Measurements from ENCODE around the gene HCRT. TPM values are rescaled to one million over a fixed set of nuclear protein-coding genes. Genes with fewer than 3 reads are reported as not detected.

HCRT gene
- polyA plus RNA-seq, 1 donor from 2014 or later = not detected

- TF ChIP-seq EZH2 (IDR thresholded peaks at IDR 0.05; ENCODE audit: borderline replicate concordance, insufficient read depth, low read length, poor library complexity, severe bottlenecking) (no peak), MXI1 (conservative IDR thresholded peaks at IDR 0.05; ENCODE audit: poor library complexity, severe bottlenecking) (no peak), REST (IDR thresholded peaks at IDR 0.05; ENCODE audit: borderline replicate concordance) (no peak), CTCF (IDR thresholded peaks at IDR 0.05; ENCODE audit: poor library complexity, severe bottlenecking) (no peak), TAF1 (IDR thresholded peaks at IDR 0.05; ENCODE audit: low read depth) (no peak), SMC3 (conservative IDR thresholded peaks at IDR 0.05; ENCODE audit: poor library complexity) (no peak)
- no peaks in the 10 kb centered on the region for H4K20me1 ChIP-seq (ENCODE audit: insufficient read depth)
- H3K36me3 ChIP-seq (ENCODE audit: insufficient read depth, low read length) = no peaks in the 10 kb centered on the region
- H3K27ac ChIP-seq (ENCODE audit: low read length) = no peak overlapping the region
- H3K4me3 ChIP-seq (ENCODE audit: low read length) = no peak overlapping the region
- no peaks in the 10 kb centered on the region for H3F3A ChIP-seq (ENCODE audit: insufficient read depth, low read length, poor library complexity, severe bottlenecking)
- H3K9me2 ChIP-seq (ENCODE audit: insufficient read depth, low read length) = no peaks in the 10 kb centered on the region
- no peak overlapping the region for H3K4me2 ChIP-seq (ENCODE audit: low read length)
- H3K27me3 ChIP-seq (ENCODE audit: insufficient read depth, low read depth, low read length) = peaks cover 55% of the 10 kb centered on the region
- no peak overlapping the region for H2AFZ ChIP-seq (ENCODE audit: low read depth, low read length)
- no peak overlapping the region for H3K9ac ChIP-seq (ENCODE audit: low read length)
- H3K9me3 ChIP-seq (ENCODE audit: low read length) = no peaks in the 10 kb centered on the region
- no peaks in the 10 kb centered on the region for H3K79me2 ChIP-seq (replicated peaks; ENCODE audit: insufficient read depth, low read length)
Observed at GRCh38 chr17:42178817-42179216, 6.4 kb downstream of the HCRT start.

GRCh38 chr17:42177684-42178083 lies 7.6 kb downstream of the HCRT start:
- Histone ChIP-seq H3K4me2 (ENCODE audit: low read length) (no peak overlapping the region), H4K20me1 (ENCODE audit: insufficient read depth) (no peaks in the 10 kb centered on the region), H3K9me3 (ENCODE audit: low read length) (no peaks in the 10 kb centered on the region), H3K4me3 (ENCODE audit: low read length) (no peak overlapping the region), H2AFZ (ENCODE audit: low read depth, low read length) (no peak overlapping the region), H3K36me3 (ENCODE audit: insufficient read depth, low read length) (no peaks in the 10 kb centered on the region), H3K9me2 (ENCODE audit: insufficient read depth, low read length) (no peaks in the 10 kb centered on the region), H3K9ac (ENCODE audit: low read length) (no peak overlapping the region), H3K79me2 (replicated peaks; ENCODE audit: insufficient read depth, low read length) (no peaks in the 10 kb centered on the region), H3K27ac (ENCODE audit: low read length) (no peak overlapping the region), H3K27me3 (ENCODE audit: insufficient read depth, low read depth, low read length) (peaks cover 44% of the 10 kb centered on the region), H3F3A (ENCODE audit: insufficient read depth, low read length, poor library complexity, severe bottlenecking) (no peaks in the 10 kb centered on the region)
- no peak for TF ChIP-seq EZH2 (IDR thresholded peaks at IDR 0.05; ENCODE audit: borderline replicate concordance, insufficient read depth, low read length, poor library complexity, severe bottlenecking)

GRCh38 chr17:42174126-42174783 lies 11.0 kb downstream of the HCRT start:
- Histone ChIP-seq H2AFZ (ENCODE audit: low read depth, low read length) (no peak overlapping the region), H3K79me2 (replicated peaks; ENCODE audit: insufficient read depth, low read length) (no peaks in the 10 kb centered on the region), H3K27me3 (ENCODE audit: insufficient read depth, low read depth, low read length) (peaks cover 11% of the 10 kb centered on the region), H3K27ac (ENCODE audit: low read length) (no peak overlapping the region), H3K4me2 (ENCODE audit: low read length) (no peak overlapping the region), H3F3A (ENCODE audit: insufficient read depth, low read length, poor library complexity, severe bottlenecking) (no peaks in the 10 kb centered on the region), H4K20me1 (ENCODE audit: insufficient read depth) (no peaks in the 10 kb centered on the region), H3K9me3 (ENCODE audit: low read length) (no peaks in the 10 kb centered on the region), H3K4me3 (ENCODE audit: low read length) (no peak overlapping the region), H3K9me2 (ENCODE audit: insufficient read depth, low read length) (no peaks in the 10 kb centered on the region), H3K36me3 (ENCODE audit: insufficient read depth, low read length) (no peaks in the 10 kb centered on the region), H3K9ac (ENCODE audit: low read length) (no peak overlapping the region)
- TF ChIP-seq EZH2 (IDR thresholded peaks at IDR 0.05; ENCODE audit: borderline replicate concordance, insufficient read depth, low read length, poor library complexity, severe bottlenecking) = no peak

All from neural cell (in vitro differentiated cells).